ENCODE results near the gene LRP4.

DNA sequence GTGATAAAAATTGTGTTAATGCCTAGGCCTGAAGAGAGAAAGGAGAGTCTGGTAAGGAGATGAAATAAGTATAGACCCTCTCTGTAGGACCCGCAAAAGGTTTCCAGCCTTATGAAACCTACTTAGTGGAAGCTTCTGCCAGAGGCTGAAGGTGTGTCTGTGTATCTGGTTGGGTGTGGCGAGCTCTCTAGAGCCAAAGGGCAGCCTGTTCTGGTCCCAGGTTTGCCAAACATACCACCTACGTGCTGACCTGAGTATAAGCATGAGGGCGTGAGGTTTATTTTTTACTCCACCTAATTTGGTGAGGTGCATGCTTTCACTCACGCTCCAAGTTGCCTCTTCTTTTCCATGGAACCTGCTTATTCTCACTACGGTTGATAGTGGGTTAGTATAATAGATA is 23.8 kb upstream of the LRP4 start:
- TF ChIP-seq, protein P1, sequence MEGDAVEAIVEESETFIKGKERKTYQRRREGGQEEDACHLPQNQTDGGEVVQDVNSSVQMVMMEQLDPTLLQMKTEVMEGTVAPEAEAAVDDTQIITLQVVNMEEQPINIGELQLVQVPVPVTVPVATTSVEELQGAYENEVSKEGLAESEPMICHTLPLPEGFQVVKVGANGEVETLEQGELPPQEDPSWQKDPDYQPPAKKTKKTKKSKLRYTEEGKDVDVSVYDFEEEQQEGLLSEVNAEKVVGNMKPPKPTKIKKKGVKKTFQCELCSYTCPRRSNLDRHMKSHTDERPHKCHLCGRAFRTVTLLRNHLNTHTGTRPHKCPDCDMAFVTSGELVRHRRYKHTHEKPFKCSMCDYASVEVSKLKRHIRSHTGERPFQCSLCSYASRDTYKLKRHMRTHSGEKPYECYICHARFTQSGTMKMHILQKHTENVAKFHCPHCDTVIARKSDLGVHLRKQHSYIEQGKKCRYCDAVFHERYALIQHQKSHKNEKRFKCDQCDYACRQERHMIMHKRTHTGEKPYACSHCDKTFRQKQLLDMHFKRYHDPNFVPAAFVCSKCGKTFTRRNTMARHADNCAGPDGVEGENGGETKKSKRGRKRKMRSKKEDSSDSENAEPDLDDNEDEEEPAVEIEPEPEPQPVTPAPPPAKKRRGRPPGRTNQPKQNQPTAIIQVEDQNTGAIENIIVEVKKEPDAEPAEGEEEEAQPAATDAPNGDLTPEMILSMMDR (IDR thresholded peaks at IDR 0.05), result no peak
- TF ChIP-seq POLR2A (IDR thresholded peaks at IDR 0.05), result no peak
